BE2C (cell line): ENCODE measurements around the gene AGFG1.
"Not testable (repeated sequence)": the region's sequence is repeated elsewhere in the genome, so short reads cannot be mapped to it uniquely, and the experiment has no call there.

Source experiments
- DNase-seq: peaks from one replicate; pipeline ENCODE4 v3.0.0-alpha.2; 2020
- H3K27me3 ChIP-seq: fragments of 250-450 bp; sonication (Bioruptor Pico); 2 replicates; pipeline ENCODE4 v1.5.1; 2020; ENCODE audit warnings: mild to moderate bottlenecking
- H3K36me3 ChIP-seq: fragments of 250-450 bp; sonication (Bioruptor Pico); 2 replicates; pipeline ENCODE4 v1.5.1; 2020; ENCODE audit warnings: mild to moderate bottlenecking
- H3K4me1 ChIP-seq: fragments of 250-450 bp; sonication (Bioruptor Pico); 2 replicates; pipeline ENCODE4 v1.5.1; 2020
- H3K4me3 ChIP-seq: 2 replicates; pipeline ENCODE4 v1.5.1; 2011; ENCODE audit warnings: low read depth, low read length
- H3K9me3 ChIP-seq: fragments of 250-450 bp; sonication (Bioruptor Pico); 2 replicates; pipeline ENCODE4 v1.5.1; 2020
- TF ChIP-seq, protein P1 (sequence below): IDR thresholded peaks from 2 replicates; pipeline ENCODE4 v1.5.1; 2012; ENCODE audit warnings: mild to moderate bottlenecking, low read depth, low read length

Gene AGFG1

DNA sequence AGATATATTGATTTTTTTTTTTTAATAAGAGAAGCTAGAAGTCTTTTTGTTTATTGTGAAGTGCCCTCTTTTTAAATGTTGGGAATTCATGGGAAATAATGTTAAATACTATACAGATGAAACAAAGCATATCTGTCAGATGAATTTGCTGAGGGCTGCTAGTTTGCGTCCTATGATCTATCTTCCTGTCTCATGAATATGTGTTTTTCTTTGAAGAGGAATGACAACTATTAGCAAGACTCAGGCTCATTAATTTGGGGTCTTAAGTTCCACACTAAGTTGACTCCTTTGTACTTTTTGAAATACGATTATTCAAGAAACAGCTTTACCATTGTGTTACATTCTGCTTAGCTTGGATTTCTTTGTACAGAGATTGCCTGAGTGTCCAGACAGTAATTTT is 57.9 kb downstream of the AGFG1 start:
- Histone ChIP-seq H3K4me1 (no peaks in the 10 kb centered on the region), H3K4me3 (no peak overlapping the region), H3K9me3 (no peaks in the 10 kb centered on the region), H3K36me3 (peaks cover 24% of the 10 kb centered on the region), H3K27me3 (no peaks in the 10 kb centered on the region)
- TF ChIP-seq, protein P1, sequence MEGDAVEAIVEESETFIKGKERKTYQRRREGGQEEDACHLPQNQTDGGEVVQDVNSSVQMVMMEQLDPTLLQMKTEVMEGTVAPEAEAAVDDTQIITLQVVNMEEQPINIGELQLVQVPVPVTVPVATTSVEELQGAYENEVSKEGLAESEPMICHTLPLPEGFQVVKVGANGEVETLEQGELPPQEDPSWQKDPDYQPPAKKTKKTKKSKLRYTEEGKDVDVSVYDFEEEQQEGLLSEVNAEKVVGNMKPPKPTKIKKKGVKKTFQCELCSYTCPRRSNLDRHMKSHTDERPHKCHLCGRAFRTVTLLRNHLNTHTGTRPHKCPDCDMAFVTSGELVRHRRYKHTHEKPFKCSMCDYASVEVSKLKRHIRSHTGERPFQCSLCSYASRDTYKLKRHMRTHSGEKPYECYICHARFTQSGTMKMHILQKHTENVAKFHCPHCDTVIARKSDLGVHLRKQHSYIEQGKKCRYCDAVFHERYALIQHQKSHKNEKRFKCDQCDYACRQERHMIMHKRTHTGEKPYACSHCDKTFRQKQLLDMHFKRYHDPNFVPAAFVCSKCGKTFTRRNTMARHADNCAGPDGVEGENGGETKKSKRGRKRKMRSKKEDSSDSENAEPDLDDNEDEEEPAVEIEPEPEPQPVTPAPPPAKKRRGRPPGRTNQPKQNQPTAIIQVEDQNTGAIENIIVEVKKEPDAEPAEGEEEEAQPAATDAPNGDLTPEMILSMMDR, result no peak
- no peak for DNase-seq

GRCh38 chr2:227534714-227535113 is 62.8 kb downstream of the AGFG1 start:
- Histone ChIP-seq H3K27me3 (no peaks in the 10 kb centered on the region), H3K4me3 (no peak overlapping the region), H3K9me3 (no peaks in the 10 kb centered on the region), H3K4me1 (no peaks in the 10 kb centered on the region; the same call in 1 of the 2 replicates), H3K36me3 (peaks cover 27% of the 10 kb centered on the region)
- no peak for DNase-seq
- TF ChIP-seq, protein P1, result no peak

DNA sequence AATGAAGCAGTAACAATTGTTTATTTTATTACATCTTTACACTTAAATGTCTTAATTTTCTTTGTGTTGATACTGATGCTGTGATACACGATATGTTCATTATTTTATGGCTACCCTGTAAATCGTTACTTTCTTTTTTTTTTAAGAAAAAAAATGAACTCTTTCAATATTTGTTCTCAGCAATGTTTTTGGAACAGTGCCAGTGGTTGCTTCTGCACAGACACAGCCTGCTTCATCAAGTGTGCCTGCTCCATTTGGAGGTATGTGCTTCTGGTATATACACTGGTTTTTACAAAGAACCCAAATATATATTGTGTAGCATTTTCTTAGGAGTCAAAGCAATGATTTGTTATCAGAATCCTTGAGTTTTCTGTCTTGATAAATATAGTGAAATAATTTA is 64.5 kb downstream of the AGFG1 start:
- no peak overlapping the region for H3K4me3 ChIP-seq
- TF ChIP-seq, protein P1, result no peak
- no peaks in the 10 kb centered on the region for H3K27me3 ChIP-seq
- H3K36me3 ChIP-seq, result peaks cover 34% of the 10 kb centered on the region
- peaks cover 2% of the 10 kb centered on the region; the same call in 1 of the 2 replicates for H3K9me3 ChIP-seq
- H3K4me1 ChIP-seq, result no peaks in the 10 kb centered on the region; the same call in 1 of the 2 replicates
- DNase-seq, result peak; percentile 63

- H3K4me3 ChIP-seq, result no peak overlapping the region
- H3K36me3 ChIP-seq, result peaks cover 22% of the 10 kb centered on the region
Observed at GRCh38 chr2:227539465-227539956, 67.6 kb downstream of the AGFG1 start.

GRCh38 chr2:227540352-227540751 is 68.4 kb downstream of the AGFG1 start:
- H3K9me3 ChIP-seq, H3K4me3 ChIP-seq, H3K27me3 ChIP-seq, H3K4me1 ChIP-seq, DNase-seq: not testable (repeated sequence)
- H3K36me3 ChIP-seq, result peaks cover 22% of the 10 kb centered on the region

More at GRCh38 chr2:227539465-227539956, 67.6 kb downstream of the AGFG1 start:
- Histone ChIP-seq H3K27me3 (no peaks in the 10 kb centered on the region), H3K9me3 (peaks cover 2% of the 10 kb centered on the region; the same call in 1 of the 2 replicates), H3K4me1 (no peaks in the 10 kb centered on the region; the same call in 1 of the 2 replicates)
- no peak for DNase-seq
- TF ChIP-seq, protein P1, result no peak

- Histone ChIP-seq H3K4me1 (no peaks in the 10 kb centered on the region), H3K27me3 (no peaks in the 10 kb centered on the region), H3K4me3 (no peak overlapping the region), H3K9me3 (no peaks in the 10 kb centered on the region), H3K36me3 (peaks cover 8% of the 10 kb centered on the region; the same call in 1 of the 2 replicates)
- TF ChIP-seq, protein P1, result peak; percentile 26
- peak; percentile 26 for DNase-seq
Observed at GRCh38 chr2:227545990-227546389, 74.0 kb downstream of the AGFG1 start.
